WTC11 (cell line): ENCODE results near the gene FERMT3. TPM values are rescaled to one million over a fixed set of nuclear protein-coding genes. Genes with fewer than 3 reads are reported as not detected.

Experiments
- ATAC-seq: fragments of 200-7000 bp; cut with Tn5 transposase; 2 replicates; pipeline ENCODE4 v1.10.0; 2021; ENCODE audit warnings: mild to moderate bottlenecking, moderate library complexity
- CTCF ChIA-PET: fragments of 300-600 bp; sonication (Branson Sonifier 250); formaldehyde crosslinking; loops from one replicate; lab custom pipeline; 2021; ENCODE audit warnings: antibody characterized with exemption; lab: Charles Lee
- POLR2A ChIA-PET: fragments of 350-600 bp; sonication (Branson Sonifier 250); formaldehyde crosslinking; loops from one replicate; lab custom pipeline; 2021; ENCODE audit warnings: antibody characterized with exemption; lab: Charles Lee
- DNase-seq: peaks from one replicate; pipeline ENCODE4 v3.0.0; 2021; ENCODE audit warnings: low spot score
- H3K27ac Mint-ChIP-seq: 2 replicates; pipeline ENCODE4 v1.8.0; 2021; ENCODE audit warnings: mixed read lengths
- H3K27me3 Mint-ChIP-seq: 2 replicates; pipeline ENCODE4 v1.8.0; 2021; ENCODE audit warnings: low read depth, mild to moderate bottlenecking, moderate library complexity, mixed read lengths
- H3K36me3 Mint-ChIP-seq: 2 replicates; pipeline ENCODE4 v1.8.0; 2021; ENCODE audit warnings: mixed read lengths
- H3K4me1 Mint-ChIP-seq: 2 replicates; pipeline ENCODE4 v1.8.0; 2022; ENCODE audit warnings: mixed read lengths
- H3K4me3 Mint-ChIP-seq: 2 replicates; pipeline ENCODE4 v1.8.0; 2021; ENCODE audit warnings: mild to moderate bottlenecking, moderate library complexity, mixed read lengths
- H3K9me3 Mint-ChIP-seq: 2 replicates; pipeline ENCODE4 v1.8.0; 2021; ENCODE audit warnings: mixed read lengths
- ELF4 ChIP-seq: sonication (generic); formaldehyde crosslinking; IDR thresholded peaks from 2 replicates; pipeline ENCODE4 v1.8.1; 2022; ENCODE audit warnings: low read depth, mild to moderate bottlenecking, moderate library complexity, missing genetic modification reagents
- FOXK1 ChIP-seq: sonication (generic); formaldehyde crosslinking; IDR thresholded peaks from 2 replicates; pipeline ENCODE4 v1.8.0; 2022; ENCODE audit warnings: mild to moderate bottlenecking, moderate library complexity, missing genetic modification reagents
- GABPB1 ChIP-seq: sonication (generic); formaldehyde crosslinking; IDR thresholded peaks from 2 replicates; pipeline ENCODE4 v1.8.1; 2023; ENCODE audit warnings: mild to moderate bottlenecking, missing genetic modification reagents
- JUN ChIP-seq: sonication (generic); formaldehyde crosslinking; IDR thresholded peaks from 2 replicates; pipeline ENCODE4 v1.8.0; 2023; ENCODE audit warnings: mild to moderate bottlenecking, missing genetic modification reagents
- MXD4 ChIP-seq: fragments of 250-450 bp; sonication (Bioruptor Pico); IDR thresholded peaks from 2 replicates; pipeline ENCODE4 v1.8.0; 2021; ENCODE audit warnings: mild to moderate bottlenecking, moderate library complexity, borderline replicate concordance
- NR1H2 ChIP-seq: sonication (generic); formaldehyde crosslinking; IDR thresholded peaks from 2 replicates; pipeline ENCODE4 v1.9.0; 2021; ENCODE audit warnings: mild to moderate bottlenecking, moderate library complexity, missing genetic modification reagents
- TCF7 ChIP-seq: sonication (generic); formaldehyde crosslinking; IDR thresholded peaks from 2 replicates; pipeline ENCODE4 v1.8.0; 2022; ENCODE audit warnings: mild to moderate bottlenecking, low read depth, missing genetic modification reagents, moderate library complexity
- TP53 ChIP-seq: sonication (generic); formaldehyde crosslinking; IDR thresholded peaks from 2 replicates; pipeline ENCODE4 v1.8.1; 2023; ENCODE audit warnings: mild to moderate bottlenecking, missing genetic modification reagents
- ZNF416 ChIP-seq: fragments of 250-450 bp; sonication (Bioruptor Pico); IDR thresholded peaks from 2 replicates; pipeline ENCODE4 v1.9.0; 2021; ENCODE audit warnings: mild to moderate bottlenecking, inconsistent platforms
- total RNA-seq: library from RNA; stranded (reverse); gene quantifications from 3 replicates; pipeline ENCODE4 v1.2.3, GENCODE V29; 2021
- TF ChIP-seq, protein P1 (sequence below): sonication (generic); formaldehyde crosslinking; IDR thresholded peaks from 2 replicates; pipeline ENCODE4 v1.8.1; 2022; ENCODE audit warnings: missing genetic modification reagents, borderline replicate concordance
- TF ChIP-seq, protein P2 (sequence below): sonication (generic); formaldehyde crosslinking; IDR thresholded peaks from 2 replicates; pipeline ENCODE4 v1.8.1; 2022; ENCODE audit warnings: mild to moderate bottlenecking, missing genetic modification reagents, moderate library complexity, borderline replicate concordance
- TF ChIP-seq, protein P3 (sequence below): sonication (generic); formaldehyde crosslinking; IDR thresholded peaks from 2 replicates; pipeline ENCODE4 v1.8.1; 2023; ENCODE audit warnings: mild to moderate bottlenecking, missing genetic modification reagents, borderline replicate concordance
- TF ChIP-seq, protein P4 (sequence below): sonication (generic); formaldehyde crosslinking; IDR thresholded peaks from 2 replicates; pipeline ENCODE4 v1.8.1; 2022; ENCODE audit warnings: mild to moderate bottlenecking, moderate library complexity, missing genetic modification reagents

Gene FERMT3
- total RNA-seq, 1 experiment from 2014 or later: 3.8 TPM

DNA sequence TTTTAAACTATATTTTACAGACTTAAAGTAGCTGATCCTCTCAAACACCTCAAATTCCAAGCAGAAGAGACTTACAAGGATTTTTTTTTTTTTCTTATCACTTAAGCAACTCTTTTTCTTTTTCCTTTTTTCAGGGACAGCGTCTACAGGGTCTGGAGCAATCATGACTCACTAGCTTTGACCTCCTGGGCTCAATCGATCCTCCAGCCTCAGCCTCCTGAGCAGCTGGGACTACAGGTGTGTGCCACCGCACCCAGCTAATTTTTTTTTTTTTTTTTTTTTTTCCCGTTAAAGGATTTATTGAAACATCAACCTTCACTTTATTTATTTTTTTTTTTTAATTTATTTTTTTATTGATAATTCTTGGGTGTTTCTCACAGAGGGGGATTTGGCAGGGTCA is 36.1 kb upstream of the FERMT3 start:
- CTCF ChIA-PET: interaction anchor here (0.9 to 1.0 kb wide), 2 partner anchors 15 to 17 kb away, joined by 3 read pairs; partner anchors contain the start of gene STIP1
- Mint-ChIP-seq H3K27ac (no peak overlapping the region), H3K9me3 (peaks cover 10% of the 10 kb centered on the region), H3K27me3 (peaks cover 9% of the 10 kb centered on the region), H3K4me1 (peaks cover 10% of the 10 kb centered on the region), H3K4me3 (no peak overlapping the region), H3K36me3 (peaks cover 14% of the 10 kb centered on the region)
- DNase-seq: no peak
- no peak for ATAC-seq
- TF ChIP-seq ZNF416 (CRISPR knock-in tag) (no peak), NR1H2 (CRISPR knock-in tag) (no peak), JUN (no peak), ELF4 (CRISPR knock-in tag) (no peak), GABPB1 (CRISPR knock-in tag) (no peak)
- TF ChIP-seq, protein P1, sequence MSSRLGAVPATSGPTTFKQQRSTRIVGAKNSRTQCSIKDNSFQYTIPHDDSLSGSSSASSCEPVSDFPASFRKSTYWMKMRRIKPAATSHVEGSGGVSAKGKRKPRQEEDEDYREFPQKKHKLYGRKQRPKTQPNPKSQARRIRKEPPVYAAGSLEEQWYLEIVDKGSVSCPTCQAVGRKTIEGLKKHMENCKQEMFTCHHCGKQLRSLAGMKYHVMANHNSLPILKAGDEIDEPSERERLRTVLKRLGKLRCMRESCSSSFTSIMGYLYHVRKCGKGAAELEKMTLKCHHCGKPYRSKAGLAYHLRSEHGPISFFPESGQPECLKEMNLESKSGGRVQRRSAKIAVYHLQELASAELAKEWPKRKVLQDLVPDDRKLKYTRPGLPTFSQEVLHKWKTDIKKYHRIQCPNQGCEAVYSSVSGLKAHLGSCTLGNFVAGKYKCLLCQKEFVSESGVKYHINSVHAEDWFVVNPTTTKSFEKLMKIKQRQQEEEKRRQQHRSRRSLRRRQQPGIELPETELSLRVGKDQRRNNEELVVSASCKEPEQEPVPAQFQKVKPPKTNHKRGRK (CRISPR knock-in tag): no peak
- TF ChIP-seq, protein P2, sequence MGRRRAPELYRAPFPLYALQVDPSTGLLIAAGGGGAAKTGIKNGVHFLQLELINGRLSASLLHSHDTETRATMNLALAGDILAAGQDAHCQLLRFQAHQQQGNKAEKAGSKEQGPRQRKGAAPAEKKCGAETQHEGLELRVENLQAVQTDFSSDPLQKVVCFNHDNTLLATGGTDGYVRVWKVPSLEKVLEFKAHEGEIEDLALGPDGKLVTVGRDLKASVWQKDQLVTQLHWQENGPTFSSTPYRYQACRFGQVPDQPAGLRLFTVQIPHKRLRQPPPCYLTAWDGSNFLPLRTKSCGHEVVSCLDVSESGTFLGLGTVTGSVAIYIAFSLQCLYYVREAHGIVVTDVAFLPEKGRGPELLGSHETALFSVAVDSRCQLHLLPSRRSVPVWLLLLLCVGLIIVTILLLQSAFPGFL (CRISPR knock-in tag): no peak
- TF ChIP-seq, protein P3, sequence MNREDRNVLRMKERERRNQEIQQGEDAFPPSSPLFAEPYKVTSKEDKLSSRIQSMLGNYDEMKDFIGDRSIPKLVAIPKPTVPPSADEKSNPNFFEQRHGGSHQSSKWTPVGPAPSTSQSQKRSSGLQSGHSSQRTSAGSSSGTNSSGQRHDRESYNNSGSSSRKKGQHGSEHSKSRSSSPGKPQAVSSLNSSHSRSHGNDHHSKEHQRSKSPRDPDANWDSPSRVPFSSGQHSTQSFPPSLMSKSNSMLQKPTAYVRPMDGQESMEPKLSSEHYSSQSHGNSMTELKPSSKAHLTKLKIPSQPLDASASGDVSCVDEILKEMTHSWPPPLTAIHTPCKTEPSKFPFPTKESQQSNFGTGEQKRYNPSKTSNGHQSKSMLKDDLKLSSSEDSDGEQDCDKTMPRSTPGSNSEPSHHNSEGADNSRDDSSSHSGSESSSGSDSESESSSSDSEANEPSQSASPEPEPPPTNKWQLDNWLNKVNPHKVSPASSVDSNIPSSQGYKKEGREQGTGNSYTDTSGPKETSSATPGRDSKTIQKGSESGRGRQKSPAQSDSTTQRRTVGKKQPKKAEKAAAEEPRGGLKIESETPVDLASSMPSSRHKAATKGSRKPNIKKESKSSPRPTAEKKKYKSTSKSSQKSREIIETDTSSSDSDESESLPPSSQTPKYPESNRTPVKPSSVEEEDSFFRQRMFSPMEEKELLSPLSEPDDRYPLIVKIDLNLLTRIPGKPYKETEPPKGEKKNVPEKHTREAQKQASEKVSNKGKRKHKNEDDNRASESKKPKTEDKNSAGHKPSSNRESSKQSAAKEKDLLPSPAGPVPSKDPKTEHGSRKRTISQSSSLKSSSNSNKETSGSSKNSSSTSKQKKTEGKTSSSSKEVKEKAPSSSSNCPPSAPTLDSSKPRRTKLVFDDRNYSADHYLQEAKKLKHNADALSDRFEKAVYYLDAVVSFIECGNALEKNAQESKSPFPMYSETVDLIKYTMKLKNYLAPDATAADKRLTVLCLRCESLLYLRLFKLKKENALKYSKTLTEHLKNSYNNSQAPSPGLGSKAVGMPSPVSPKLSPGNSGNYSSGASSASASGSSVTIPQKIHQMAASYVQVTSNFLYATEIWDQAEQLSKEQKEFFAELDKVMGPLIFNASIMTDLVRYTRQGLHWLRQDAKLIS (CRISPR knock-in tag): no peak
- POLR2A ChIA-PET: interaction anchor here (0.6 to 0.7 kb wide), 2 partner anchors 36 to 169 kb away, joined by 3 to 8 read pairs; partner anchors contain the start of gene FERMT3

DNA sequence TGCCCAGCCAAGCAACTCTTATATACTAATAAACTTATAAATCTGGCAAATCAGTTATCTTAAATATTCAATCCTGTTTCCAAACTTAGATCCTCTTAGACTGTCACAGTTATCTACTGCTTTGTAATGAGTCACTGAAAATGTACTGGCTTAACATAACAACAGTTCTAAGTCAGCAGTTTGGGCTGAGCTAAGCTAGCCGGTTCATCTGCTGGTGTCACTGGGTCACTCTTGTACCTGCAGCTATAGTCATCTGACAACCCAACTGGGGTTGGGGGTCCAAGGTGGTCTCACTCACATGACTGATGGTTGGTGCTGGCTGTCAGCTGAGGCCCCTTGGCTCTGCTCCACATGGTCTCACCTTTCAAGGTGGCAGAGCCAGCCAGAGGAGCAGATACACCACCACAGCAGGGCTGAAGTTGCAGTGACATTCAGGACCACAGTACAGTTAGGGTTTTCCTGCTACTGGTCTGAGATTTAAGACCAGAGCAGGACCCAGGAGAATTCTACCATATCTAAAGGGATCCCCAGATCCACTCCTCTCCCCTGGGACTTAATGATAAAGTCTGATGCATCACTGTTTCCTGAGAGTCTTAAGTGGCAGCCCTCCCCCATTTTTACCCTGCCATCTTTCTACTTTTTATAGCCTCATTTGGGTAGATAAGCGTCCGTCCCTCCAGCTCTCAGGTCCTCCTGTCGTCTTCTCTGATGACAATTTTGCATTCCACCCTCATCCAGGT is 32.7 kb upstream of the FERMT3 start:
- CTCF ChIA-PET: interaction anchor here (0.6 to 0.9 kb wide), 2 partner anchors 12 to 235 kb away, joined by 3 read pairs; partner anchors contain the start of gene STIP1
- TF ChIP-seq, protein P4, sequence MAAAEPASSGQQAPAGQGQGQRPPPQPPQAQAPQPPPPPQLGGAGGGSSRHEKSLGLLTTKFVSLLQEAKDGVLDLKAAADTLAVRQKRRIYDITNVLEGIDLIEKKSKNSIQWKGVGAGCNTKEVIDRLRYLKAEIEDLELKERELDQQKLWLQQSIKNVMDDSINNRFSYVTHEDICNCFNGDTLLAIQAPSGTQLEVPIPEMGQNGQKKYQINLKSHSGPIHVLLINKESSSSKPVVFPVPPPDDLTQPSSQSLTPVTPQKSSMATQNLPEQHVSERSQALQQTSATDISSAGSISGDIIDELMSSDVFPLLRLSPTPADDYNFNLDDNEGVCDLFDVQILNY (CRISPR knock-in tag): no peak
- no peak for TF ChIP-seq FOXK1 (CRISPR knock-in tag)
- TF ChIP-seq ELF4 (CRISPR knock-in tag): no peak
- TF ChIP-seq, protein P1 (CRISPR knock-in tag): no peak
- no peak for TF ChIP-seq MXD4 (CRISPR knock-in tag)
- no peak for TF ChIP-seq TCF7 (CRISPR knock-in tag)
- no peak for TF ChIP-seq TP53 (CRISPR knock-in tag)
- TF ChIP-seq, all 79 proteins: peak for 0
- peaks cover 9% of the 10 kb centered on the region for H3K27me3 Mint-ChIP-seq
- H3K9me3 Mint-ChIP-seq: peaks cover 10% of the 10 kb centered on the region
- DNase-seq: no peak
- H3K4me3 Mint-ChIP-seq: no peak overlapping the region
- no peak for ATAC-seq
- POLR2A ChIA-PET: interaction anchor here (0.6 kb wide), 1 partner anchor 318 kb away, joined by 3 read pairs; no protein-coding TSS in a partner anchor
- no peak overlapping the region for H3K27ac Mint-ChIP-seq
- peaks cover 19% of the 10 kb centered on the region for H3K36me3 Mint-ChIP-seq
- H3K4me1 Mint-ChIP-seq: peaks cover 2% of the 10 kb centered on the region; the same call in 1 of the 2 replicates
